Fibroblast of the aortic adventitia (primary cell): ENCODE measurements around the gene MDK. TPM values are rescaled to one million over a fixed set of nuclear protein-coding genes. Genes with fewer than 3 reads are reported as not detected.

Source experiments
- DNase-seq: peaks from one replicate; pipeline ENCODE4 v3.0.0-alpha.2; 2010; ENCODE audit warnings: low read depth
- H3K4me3 ChIP-seq: 2 replicates; pipeline ENCODE4 v1.5.1; 2011; ENCODE audit warnings: low read depth, mild to moderate bottlenecking, control low read depth, low read length, moderate library complexity
- total RNA-seq: library from RNA; depleted of rRNA; stranded (reverse); fragments of >200 nt; gene quantifications from 2 replicates; pipeline ENCODE4 v1.2.3, GENCODE V29; 2012; ENCODE audit warnings: low replicate concordance
- TF ChIP-seq, protein P1 (sequence below): IDR thresholded peaks from 2 replicates; pipeline ENCODE4 v1.5.1; 2011; ENCODE audit warnings: mild to moderate bottlenecking, low read length, control low read depth, inconsistent platforms; ENCODE audit not compliant: insufficient read depth

MDK gene, protein sequence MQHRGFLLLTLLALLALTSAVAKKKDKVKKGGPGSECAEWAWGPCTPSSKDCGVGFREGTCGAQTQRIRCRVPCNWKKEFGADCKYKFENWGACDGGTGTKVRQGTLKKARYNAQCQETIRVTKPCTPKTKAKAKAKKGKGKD
- total RNA-seq, result 52.2 and 96.0 TPM in 2 replicates

DNA sequence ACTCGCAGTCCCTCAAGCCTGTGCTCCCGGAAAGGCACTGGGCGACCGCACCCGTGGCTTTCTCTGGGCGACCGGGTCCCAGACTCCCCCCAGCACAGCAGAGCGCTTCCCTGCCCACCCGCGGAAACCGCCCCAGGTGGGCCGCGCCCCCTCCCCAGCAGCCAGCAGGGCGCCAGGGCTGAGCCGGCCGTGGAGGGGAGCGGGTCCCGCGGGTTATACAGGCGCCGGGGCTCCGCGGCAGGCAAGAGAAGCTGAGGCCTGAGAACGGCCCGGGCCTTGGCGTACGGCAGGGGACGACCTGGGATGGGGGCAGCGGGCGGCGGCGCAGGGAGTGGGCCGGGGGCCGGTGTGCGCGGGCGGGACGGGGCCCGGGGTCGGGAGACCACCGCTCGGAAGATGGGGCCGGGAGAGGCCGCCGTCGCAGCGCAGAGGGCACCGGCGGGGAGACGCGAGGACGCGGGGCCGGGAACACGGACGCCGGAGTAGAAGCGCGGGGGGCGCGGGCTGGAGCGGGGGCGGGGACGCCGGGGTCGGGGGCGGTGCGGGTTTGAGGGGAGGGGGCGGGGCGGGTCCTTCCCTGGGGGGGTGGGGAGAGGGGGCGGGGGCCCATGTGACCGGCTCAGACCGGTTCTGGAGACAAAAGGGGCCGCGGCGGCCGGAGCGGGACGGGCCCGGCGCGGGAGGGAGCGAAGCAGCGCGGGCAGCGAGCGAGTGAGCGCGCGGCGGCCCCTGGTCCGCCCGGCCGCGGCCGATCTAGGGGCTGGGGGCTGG is at the start of gene MDK:
TSS of gene MDK (plus strand) at position 622 of the 771 bp plus-strand sequence. CDS start 389 bp downstream, outside the sequence.
- TF ChIP-seq, protein P1, sequence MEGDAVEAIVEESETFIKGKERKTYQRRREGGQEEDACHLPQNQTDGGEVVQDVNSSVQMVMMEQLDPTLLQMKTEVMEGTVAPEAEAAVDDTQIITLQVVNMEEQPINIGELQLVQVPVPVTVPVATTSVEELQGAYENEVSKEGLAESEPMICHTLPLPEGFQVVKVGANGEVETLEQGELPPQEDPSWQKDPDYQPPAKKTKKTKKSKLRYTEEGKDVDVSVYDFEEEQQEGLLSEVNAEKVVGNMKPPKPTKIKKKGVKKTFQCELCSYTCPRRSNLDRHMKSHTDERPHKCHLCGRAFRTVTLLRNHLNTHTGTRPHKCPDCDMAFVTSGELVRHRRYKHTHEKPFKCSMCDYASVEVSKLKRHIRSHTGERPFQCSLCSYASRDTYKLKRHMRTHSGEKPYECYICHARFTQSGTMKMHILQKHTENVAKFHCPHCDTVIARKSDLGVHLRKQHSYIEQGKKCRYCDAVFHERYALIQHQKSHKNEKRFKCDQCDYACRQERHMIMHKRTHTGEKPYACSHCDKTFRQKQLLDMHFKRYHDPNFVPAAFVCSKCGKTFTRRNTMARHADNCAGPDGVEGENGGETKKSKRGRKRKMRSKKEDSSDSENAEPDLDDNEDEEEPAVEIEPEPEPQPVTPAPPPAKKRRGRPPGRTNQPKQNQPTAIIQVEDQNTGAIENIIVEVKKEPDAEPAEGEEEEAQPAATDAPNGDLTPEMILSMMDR, result no peak
- DNase-seq, result no peak
- H3K4me3 ChIP-seq, result peak within 1 kb of the TSS; percentile 63

DNA sequence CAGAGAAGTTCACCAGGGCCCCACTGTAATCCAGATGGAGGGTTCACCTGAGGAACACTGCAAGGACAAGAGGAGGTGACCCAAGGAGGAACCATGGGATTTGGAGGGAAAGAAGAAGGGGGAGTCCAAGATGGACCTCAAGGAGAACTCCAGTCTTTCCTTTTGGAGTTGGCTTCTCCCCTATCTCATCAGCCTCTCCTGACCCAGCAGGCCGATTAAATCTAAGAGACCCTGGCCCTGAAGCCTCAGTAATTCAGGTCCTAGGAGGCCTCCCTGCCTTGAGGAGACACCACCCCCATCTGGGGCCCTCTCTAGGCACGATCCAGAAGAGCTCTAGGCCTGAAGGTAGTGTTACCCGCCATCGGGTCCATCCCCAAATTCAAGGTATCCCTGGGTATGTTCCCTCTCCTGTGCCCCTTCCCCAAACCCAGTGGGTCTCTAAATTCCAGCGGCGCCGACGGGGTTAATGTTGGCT is 49.3 kb upstream of the MDK start:
- TF ChIP-seq, protein P1, result no peak
- DNase-seq, result no peak
- H3K4me3 ChIP-seq, result no peak overlapping the region

DNA sequence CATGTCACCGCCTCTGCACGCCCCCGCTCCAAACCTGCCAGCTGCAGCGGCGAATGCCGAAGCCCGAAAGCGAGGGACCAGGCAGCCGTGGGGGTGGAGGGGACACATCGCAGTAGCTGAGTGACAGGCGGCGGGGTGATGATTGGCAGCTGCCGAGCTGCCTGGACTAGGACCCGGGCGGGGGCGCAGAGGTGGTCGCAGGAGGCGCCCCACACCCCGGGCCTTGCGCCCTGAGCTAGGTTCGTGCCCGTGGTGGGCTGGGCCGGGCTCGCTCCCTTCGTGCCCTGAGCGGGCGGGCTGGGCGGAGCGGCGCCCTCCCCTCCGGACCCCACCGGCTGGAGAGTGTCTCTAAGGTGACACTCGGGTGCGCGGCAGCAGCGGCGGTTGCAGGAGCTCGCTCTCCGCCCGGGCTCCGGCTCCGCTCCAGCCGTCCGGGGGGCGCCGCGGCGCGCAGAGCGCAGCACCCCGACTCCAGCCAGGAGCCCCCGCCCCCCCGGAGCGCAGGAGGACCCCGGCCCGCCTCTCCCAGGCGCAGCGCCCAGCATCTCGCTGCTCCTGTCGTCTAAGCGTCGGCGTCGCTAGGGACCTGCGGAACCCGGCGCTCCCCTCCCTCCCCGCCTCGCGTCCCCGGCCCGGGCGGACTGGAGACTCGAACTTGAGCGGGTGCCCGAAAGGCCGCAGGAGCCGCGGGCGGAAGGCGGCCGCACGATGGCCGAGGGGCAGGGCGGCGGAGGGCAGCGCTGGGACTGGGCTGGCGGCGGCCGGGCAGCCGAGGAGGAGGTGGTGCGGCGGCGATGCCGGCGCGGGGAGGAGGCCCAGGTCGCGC is 48.7 kb upstream of the MDK start:
- H3K4me3 ChIP-seq, result peak overlapping the region; percentile 31
- DNase-seq, result no peak
- TF ChIP-seq, protein P1, result no peak

DNA sequence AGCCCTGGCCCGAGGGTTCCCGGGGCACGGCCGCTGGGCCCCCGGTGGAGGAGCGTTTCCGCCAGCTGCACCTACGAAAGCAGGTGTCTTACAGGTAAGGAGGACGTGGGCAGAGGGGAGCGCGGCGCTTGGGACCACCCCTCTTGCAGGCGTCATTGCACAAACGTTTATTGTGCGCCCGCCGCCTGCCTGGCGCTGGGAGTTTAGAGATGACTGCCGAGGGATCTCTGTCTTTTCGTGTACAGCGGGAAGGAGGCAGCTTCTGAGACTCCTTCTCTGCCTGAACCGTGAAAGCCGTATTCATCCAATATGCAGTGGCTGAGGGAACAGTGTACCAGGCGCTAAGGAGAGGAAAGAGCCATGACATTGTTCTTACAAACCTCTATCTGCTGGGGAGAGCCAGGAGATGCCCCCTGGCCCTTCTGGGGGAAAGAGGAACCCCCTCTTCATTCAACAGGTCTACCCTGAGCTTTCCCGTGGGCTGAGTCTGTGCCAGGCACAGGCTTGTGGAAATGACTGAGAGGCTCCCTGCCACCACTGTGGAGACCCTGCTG is 48.0 kb upstream of the MDK start:
- no peak overlapping the region for H3K4me3 ChIP-seq
- no peak for DNase-seq
- TF ChIP-seq, protein P1, result no peak

DNA sequence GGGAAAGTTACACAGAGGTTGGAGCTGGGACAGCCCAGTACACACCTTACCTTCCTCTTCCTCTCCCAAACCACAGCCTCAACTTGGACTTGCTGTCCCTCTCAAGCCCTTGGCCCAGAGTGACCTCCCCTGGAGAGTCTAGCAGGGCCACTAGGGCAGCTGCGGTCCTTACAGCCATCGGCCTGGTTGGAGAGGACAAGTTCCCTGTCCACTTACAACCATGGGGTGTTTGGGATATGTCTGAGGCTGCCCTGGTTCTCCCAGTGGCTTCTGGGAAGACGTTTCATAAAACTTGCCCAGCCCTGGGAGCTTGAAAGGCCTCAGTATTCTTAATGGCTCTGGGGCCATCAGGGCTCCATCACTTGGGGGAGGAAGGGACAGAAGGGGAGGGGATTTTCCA is 47.3 kb upstream of the MDK start:
- TF ChIP-seq, protein P1, result no peak
- DNase-seq, result no peak
- H3K4me3 ChIP-seq, result no peak overlapping the region

DNA sequence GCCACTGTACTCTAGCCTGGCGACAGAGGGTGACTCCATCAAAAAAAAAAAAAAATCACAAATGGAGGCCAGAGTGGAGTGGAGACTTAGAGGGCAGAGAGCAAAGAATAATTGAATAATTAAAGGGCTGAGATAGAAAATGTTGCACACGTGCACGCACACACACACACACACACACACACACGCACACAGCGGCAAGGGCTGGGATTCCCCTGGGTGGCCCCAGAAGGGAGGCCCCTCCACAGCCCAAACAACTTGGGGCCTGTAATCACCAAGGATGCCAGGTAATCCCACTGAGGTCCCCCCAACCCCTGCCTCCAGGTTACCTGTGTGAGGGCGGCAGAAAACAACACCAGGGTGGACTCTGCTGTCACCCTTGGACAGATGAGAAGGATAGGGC is 46.2 kb upstream of the MDK start:
- no peak overlapping the region for H3K4me3 ChIP-seq
- TF ChIP-seq, protein P1, result no peak
- DNase-seq, result no peak
